GM23338 (cell line): Measurements from ENCODE around the gene MYO5B. TPM values are rescaled to one million over a fixed set of nuclear protein-coding genes. Genes with fewer than 3 reads are reported as not detected.

Experiments
- ATAC-seq: fragments of 200-7000 bp; cut with Tn5 transposase; 3 replicates; pipeline ENCODE4 v1.9.1; 2020
- DNase-seq: peaks from one replicate; pipeline ENCODE4 v3.0.0-alpha.2; 2015; ENCODE audit warnings: low spot score
- H2AFZ ChIP-seq: fragments of 200-600 bp; sonication (generic); 2 replicates; pipeline ENCODE4 v1.8.0; 2016; ENCODE audit warnings: antibody characterized with exemption, mild to moderate bottlenecking, moderate library complexity
- H3F3A ChIP-seq: fragments of 200-600 bp; sonication (generic); replicated peaks from 2 replicates; pipeline ENCODE4 v1.8.0; 2017; ENCODE audit warnings: antibody characterized with exemption, mixed run types, low read depth
- H3K27ac ChIP-seq: fragments of 200-600 bp; sonication (generic); 2 replicates; pipeline ENCODE4 v1.6.1; 2016; ENCODE audit warnings: low read depth
- H3K27me3 ChIP-seq: fragments of 200-600 bp; sonication (generic); 2 replicates; pipeline ENCODE4 v1.8.0; 2016; ENCODE audit warnings: mild to moderate bottlenecking, mixed run types, moderate library complexity; ENCODE audit not compliant: insufficient read depth
- H3K36me3 ChIP-seq: fragments of 200-600 bp; sonication (generic); 2 replicates; pipeline ENCODE4 v1.8.0; 2016; ENCODE audit warnings: mild to moderate bottlenecking; ENCODE audit not compliant: insufficient read depth
- H3K4me1 ChIP-seq: fragments of 200-600 bp; sonication (generic); 2 replicates; pipeline ENCODE4 v1.8.0; 2016; ENCODE audit warnings: mild to moderate bottlenecking, moderate library complexity; ENCODE audit not compliant: insufficient read depth
- H3K4me2 ChIP-seq: fragments of 200-600 bp; sonication (generic); 2 replicates; pipeline ENCODE4 v1.7.1; 2017; ENCODE audit warnings: mixed run types
- H3K4me3 ChIP-seq: fragments of 200-600 bp; sonication (generic); 2 replicates; pipeline ENCODE4 v1.6.1; 2016; ENCODE audit warnings: mixed run types
- H3K79me2 ChIP-seq: fragments of 200-600 bp; sonication (generic); replicated peaks from 2 replicates; pipeline ENCODE4 v1.8.0; 2017; ENCODE audit warnings: mild to moderate bottlenecking; ENCODE audit not compliant: insufficient read depth
- H3K9me2 ChIP-seq: fragments of 200-600 bp; sonication (generic); 2 replicates; pipeline ENCODE4 v1.8.0; 2017; ENCODE audit not compliant: insufficient read depth
- H4K20me1 ChIP-seq: fragments of 200-600 bp; sonication (generic); replicated peaks from 2 replicates; pipeline ENCODE4 v1.8.0; 2017; ENCODE audit warnings: mild to moderate bottlenecking; ENCODE audit not compliant: insufficient read depth
- H3K27ac Mint-ChIP-seq: 2 replicates; pipeline ENCODE4 v1.8.0; 2020; ENCODE audit warnings: inconsistent platforms, mild to moderate bottlenecking, moderate library complexity, mixed read lengths
- H3K27me3 Mint-ChIP-seq: 3 replicates; pipeline ENCODE4 v1.8.0; 2022; ENCODE audit warnings: low read depth, mild to moderate bottlenecking, moderate library complexity, mixed read lengths, inconsistent platforms; ENCODE audit not compliant: insufficient read depth, poor library complexity
- H3K36me3 Mint-ChIP-seq: 3 replicates; pipeline ENCODE4 v1.8.0; 2021; ENCODE audit warnings: low read depth, mild to moderate bottlenecking, inconsistent platforms, moderate library complexity, mixed read lengths
- H3K4me1 Mint-ChIP-seq: 3 replicates; pipeline ENCODE4 v1.8.0; 2020; ENCODE audit warnings: mild to moderate bottlenecking, inconsistent platforms, mixed read lengths
- H3K4me3 Mint-ChIP-seq: 3 replicates; pipeline ENCODE4 v1.8.0; 2021; ENCODE audit warnings: moderate library complexity, mild to moderate bottlenecking, inconsistent platforms, mixed read lengths
- H3K9me3 Mint-ChIP-seq: 3 replicates; pipeline ENCODE4 v1.8.0; 2020; ENCODE audit warnings: moderate library complexity, mild to moderate bottlenecking, inconsistent platforms, mixed read lengths
- CREB1 ChIP-seq: fragments of 250-450 bp; sonication (Bioruptor Pico); IDR thresholded peaks from 2 replicates; pipeline ENCODE4 v1.5.0; 2020; ENCODE audit warnings: low read depth, mild to moderate bottlenecking, moderate library complexity
- EZH2 ChIP-seq: fragments of 200-600 bp; sonication (generic); IDR thresholded peaks from one replicate; pipeline ENCODE4 v1.8.0; 2017; ENCODE audit warnings: antibody characterized with exemption, mild to moderate bottlenecking, low read depth; ENCODE audit not compliant: unreplicated experiment
- EZH2phosphoT487 ChIP-seq: fragments of 200-600 bp; sonication (generic); IDR thresholded peaks from one replicate; pipeline ENCODE4 v1.8.1; 2018; ENCODE audit warnings: antibody characterized with exemption; ENCODE audit not compliant: unreplicated experiment
- JUNB ChIP-seq: IDR thresholded peaks from one replicate; pipeline ENCODE4 v1.6.1; 2016; ENCODE audit warnings: antibody characterized with exemption; ENCODE audit not compliant: unreplicated experiment
- NANOG ChIP-seq: IDR thresholded peaks from 2 replicates; pipeline ENCODE4 v1.6.1; 2016; ENCODE audit warnings: antibody characterized with exemption, borderline replicate concordance
- POLR2AphosphoS5 ChIP-seq: IDR thresholded peaks from 2 replicates; pipeline ENCODE4 v1.6.1; 2016; ENCODE audit warnings: antibody characterized with exemption, low read depth
- STAT1 ChIP-seq: IDR thresholded peaks from one replicate; pipeline ENCODE4 v1.6.1; 2016; ENCODE audit warnings: antibody characterized with exemption; ENCODE audit not compliant: unreplicated experiment
- ZNF114 ChIP-seq: fragments of 250-450 bp; sonication (Bioruptor Pico); IDR thresholded peaks from 2 replicates; pipeline ENCODE4 v1.5.0; 2020; ENCODE audit warnings: mild to moderate bottlenecking, moderate library complexity
- ZNF331 ChIP-seq: fragments of 250-450 bp; sonication (Bioruptor Pico); IDR thresholded peaks from 2 replicates; pipeline ENCODE4 v1.5.0; 2020; ENCODE audit warnings: low read depth, mild to moderate bottlenecking, moderate library complexity
- polyA plus RNA-seq: library from polyadenylated mRNA; unstranded; fragments of >200 nt; fragmentation: Nextera tagmentation; extraction: Ambion mirVana; gene quantifications from 2 replicates; pipeline ENCODE4 v1.2.1, GENCODE V29; 2016
- total RNA-seq: library from RNA; depleted of rRNA; stranded (reverse); fragments of >200 nt; shearing (Covaris generic); gene quantifications from 2 replicates; pipeline ENCODE4 v1.2.3, GENCODE V29; 2014
- TF ChIP-seq, protein P1 (sequence below), 2 experiments: fragments of 200-600 bp in 1 of 2; sonication (generic) in 1 of 2; conservative IDR thresholded peaks; 2 replicates each; pipeline versions ENCODE4 v1.5.1 to v1.6.1; 2016 to 2017; ENCODE audit warnings: antibody characterized with exemption in 2 of 2, low read depth in 2 of 2, mild to moderate bottlenecking in 2 of 2, moderate library complexity in 1 of 2
- TF ChIP-seq, protein P2 (sequence below): IDR thresholded peaks from one replicate; pipeline ENCODE4 v1.6.1; 2018; ENCODE audit warnings: antibody characterized with exemption; ENCODE audit not compliant: unreplicated experiment
- TF ChIP-seq, protein P3 (sequence below): fragments of 250-450 bp; sonication (Bioruptor Pico); IDR thresholded peaks from 2 replicates; pipeline ENCODE4 v1.5.0; 2020; ENCODE audit warnings: mild to moderate bottlenecking, moderate library complexity

MYO5B gene
- total and polyA plus RNA-seq, 2 experiments from 2014 or later, result 3.2 to 19.1 TPM

DNA sequence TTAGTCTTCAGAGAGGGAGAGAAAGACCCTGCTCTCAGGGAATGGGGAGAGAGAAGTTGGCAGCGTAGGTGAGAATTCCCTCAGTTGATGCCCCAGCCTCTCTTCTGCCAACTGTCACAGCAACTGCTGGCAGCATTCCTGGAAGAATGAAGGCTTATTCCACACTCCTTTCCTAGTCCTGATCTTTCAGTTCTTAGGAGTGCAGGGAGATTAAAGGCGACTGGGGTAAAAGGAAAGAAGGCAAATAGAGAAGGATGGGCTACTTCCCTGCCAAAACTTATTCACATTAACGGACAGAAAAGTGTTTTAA, 315.7 kb downstream of the MYO5B start:
- H3K9me2 ChIP-seq, result no peaks in the 10 kb centered on the region
- Mint-ChIP-seq H3K4me1 (peaks cover 5% of the 10 kb centered on the region), H3K27me3 (peaks cover 2% of the 10 kb centered on the region)

More for the DNA sequence above, 315.7 kb downstream of the MYO5B start:
- Mint-ChIP-seq H3K36me3 (no peaks in the 10 kb centered on the region), H3K9me3 (no peaks in the 10 kb centered on the region), H3K27ac (no peak overlapping the region), H3K4me3 (no peak overlapping the region)
- Histone ChIP-seq H3K27ac (no peak overlapping the region), H3K4me2 (no peak overlapping the region), H3K36me3 (no peaks in the 10 kb centered on the region), H3F3A (no peaks in the 10 kb centered on the region), H3K4me1 (no peaks in the 10 kb centered on the region), H2AFZ (no peak overlapping the region), H3K27me3 (no peaks in the 10 kb centered on the region), H3K4me3 (no peak overlapping the region), H3K79me2 (no peaks in the 10 kb centered on the region), H4K20me1 (no peaks in the 10 kb centered on the region)
- TF ChIP-seq ZNF331 (no peak), STAT1 (no peak), CREB1 (CRISPR knock-in tag) (no peak), POLR2AphosphoS5 (no peak), NANOG (no peak), EZH2phosphoT487 (no peak), EZH2 (no peak), ZNF114 (CRISPR knock-in tag) (no peak), JUNB (no peak)
- TF ChIP-seq, protein P1, sequence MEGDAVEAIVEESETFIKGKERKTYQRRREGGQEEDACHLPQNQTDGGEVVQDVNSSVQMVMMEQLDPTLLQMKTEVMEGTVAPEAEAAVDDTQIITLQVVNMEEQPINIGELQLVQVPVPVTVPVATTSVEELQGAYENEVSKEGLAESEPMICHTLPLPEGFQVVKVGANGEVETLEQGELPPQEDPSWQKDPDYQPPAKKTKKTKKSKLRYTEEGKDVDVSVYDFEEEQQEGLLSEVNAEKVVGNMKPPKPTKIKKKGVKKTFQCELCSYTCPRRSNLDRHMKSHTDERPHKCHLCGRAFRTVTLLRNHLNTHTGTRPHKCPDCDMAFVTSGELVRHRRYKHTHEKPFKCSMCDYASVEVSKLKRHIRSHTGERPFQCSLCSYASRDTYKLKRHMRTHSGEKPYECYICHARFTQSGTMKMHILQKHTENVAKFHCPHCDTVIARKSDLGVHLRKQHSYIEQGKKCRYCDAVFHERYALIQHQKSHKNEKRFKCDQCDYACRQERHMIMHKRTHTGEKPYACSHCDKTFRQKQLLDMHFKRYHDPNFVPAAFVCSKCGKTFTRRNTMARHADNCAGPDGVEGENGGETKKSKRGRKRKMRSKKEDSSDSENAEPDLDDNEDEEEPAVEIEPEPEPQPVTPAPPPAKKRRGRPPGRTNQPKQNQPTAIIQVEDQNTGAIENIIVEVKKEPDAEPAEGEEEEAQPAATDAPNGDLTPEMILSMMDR (conservative IDR thresholded peaks at IDR 0.05; ENCODE audit: low read depth in 2 of 2), result no peak
- TF ChIP-seq, protein P2, sequence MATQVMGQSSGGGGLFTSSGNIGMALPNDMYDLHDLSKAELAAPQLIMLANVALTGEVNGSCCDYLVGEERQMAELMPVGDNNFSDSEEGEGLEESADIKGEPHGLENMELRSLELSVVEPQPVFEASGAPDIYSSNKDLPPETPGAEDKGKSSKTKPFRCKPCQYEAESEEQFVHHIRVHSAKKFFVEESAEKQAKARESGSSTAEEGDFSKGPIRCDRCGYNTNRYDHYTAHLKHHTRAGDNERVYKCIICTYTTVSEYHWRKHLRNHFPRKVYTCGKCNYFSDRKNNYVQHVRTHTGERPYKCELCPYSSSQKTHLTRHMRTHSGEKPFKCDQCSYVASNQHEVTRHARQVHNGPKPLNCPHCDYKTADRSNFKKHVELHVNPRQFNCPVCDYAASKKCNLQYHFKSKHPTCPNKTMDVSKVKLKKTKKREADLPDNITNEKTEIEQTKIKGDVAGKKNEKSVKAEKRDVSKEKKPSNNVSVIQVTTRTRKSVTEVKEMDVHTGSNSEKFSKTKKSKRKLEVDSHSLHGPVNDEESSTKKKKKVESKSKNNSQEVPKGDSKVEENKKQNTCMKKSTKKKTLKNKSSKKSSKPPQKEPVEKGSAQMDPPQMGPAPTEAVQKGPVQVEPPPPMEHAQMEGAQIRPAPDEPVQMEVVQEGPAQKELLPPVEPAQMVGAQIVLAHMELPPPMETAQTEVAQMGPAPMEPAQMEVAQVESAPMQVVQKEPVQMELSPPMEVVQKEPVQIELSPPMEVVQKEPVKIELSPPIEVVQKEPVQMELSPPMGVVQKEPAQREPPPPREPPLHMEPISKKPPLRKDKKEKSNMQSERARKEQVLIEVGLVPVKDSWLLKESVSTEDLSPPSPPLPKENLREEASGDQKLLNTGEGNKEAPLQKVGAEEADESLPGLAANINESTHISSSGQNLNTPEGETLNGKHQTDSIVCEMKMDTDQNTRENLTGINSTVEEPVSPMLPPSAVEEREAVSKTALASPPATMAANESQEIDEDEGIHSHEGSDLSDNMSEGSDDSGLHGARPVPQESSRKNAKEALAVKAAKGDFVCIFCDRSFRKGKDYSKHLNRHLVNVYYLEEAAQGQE, result no peak
- TF ChIP-seq, protein P3, sequence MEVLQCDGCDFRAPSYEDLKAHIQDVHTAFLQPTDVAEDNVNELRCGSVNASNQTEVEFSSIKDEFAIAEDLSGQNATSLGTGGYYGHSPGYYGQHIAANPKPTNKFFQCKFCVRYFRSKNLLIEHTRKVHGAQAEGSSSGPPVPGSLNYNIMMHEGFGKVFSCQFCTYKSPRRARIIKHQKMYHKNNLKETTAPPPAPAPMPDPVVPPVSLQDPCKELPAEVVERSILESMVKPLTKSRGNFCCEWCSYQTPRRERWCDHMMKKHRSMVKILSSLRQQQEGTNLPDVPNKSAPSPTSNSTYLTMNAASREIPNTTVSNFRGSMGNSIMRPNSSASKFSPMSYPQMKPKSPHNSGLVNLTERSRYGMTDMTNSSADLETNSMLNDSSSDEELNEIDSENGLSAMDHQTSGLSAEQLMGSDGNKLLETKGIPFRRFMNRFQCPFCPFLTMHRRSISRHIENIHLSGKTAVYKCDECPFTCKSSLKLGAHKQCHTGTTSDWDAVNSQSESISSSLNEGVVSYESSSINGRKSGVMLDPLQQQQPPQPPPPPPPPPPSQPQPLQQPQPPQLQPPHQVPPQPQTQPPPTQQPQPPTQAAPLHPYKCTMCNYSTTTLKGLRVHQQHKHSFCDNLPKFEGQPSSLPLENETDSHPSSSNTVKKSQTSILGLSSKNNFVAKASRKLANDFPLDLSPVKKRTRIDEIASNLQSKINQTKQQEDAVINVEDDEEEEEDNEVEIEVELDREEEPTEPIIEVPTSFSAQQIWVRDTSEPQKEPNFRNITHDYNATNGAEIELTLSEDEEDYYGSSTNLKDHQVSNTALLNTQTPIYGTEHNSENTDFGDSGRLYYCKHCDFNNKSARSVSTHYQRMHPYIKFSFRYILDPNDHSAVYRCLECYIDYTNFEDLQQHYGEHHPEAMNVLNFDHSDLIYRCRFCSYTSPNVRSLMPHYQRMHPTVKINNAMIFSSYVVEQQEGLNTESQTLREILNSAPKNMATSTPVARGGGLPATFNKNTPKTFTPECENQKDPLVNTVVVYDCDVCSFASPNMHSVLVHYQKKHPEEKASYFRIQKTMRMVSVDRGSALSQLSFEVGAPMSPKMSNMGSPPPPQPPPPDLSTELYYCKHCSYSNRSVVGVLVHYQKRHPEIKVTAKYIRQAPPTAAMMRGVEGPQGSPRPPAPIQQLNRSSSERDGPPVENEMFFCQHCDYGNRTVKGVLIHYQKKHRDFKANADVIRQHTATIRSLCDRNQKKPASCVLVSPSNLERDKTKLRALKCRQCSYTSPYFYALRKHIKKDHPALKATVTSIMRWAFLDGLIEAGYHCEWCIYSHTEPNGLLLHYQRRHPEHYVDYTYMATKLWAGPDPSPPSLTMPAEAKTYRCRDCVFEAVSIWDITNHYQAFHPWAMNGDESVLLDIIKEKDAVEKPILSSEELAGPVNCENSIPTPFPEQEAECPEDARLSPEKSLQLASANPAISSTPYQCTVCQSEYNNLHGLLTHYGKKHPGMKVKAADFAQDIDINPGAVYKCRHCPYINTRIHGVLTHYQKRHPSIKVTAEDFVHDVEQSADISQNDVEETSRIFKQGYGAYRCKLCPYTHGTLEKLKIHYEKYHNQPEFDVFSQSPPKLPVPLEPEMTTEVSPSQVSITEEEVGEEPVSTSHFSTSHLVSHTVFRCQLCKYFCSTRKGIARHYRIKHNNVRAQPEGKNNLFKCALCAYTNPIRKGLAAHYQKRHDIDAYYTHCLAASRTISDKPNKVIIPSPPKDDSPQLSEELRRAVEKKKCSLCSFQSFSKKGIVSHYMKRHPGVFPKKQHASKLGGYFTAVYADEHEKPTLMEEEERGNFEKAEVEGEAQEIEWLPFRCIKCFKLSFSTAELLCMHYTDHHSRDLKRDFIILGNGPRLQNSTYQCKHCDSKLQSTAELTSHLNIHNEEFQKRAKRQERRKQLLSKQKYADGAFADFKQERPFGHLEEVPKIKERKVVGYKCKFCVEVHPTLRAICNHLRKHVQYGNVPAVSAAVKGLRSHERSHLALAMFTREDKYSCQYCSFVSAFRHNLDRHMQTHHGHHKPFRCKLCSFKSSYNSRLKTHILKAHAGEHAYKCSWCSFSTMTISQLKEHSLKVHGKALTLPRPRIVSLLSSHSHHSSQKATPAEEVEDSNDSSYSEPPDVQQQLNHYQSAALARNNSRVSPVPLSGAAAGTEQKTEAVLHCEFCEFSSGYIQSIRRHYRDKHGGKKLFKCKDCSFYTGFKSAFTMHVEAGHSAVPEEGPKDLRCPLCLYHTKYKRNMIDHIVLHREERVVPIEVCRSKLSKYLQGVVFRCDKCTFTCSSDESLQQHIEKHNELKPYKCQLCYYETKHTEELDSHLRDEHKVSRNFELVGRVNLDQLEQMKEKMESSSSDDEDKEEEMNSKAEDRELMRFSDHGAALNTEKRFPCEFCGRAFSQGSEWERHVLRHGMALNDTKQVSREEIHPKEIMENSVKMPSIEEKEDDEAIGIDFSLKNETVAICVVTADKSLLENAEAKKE (CRISPR knock-in tag), result no peak
- ATAC-seq (no peak), DNase-seq (no peak)
